HEK293 (cell line): ENCODE measurements around the gene ANKRD63.

Experiments
- CTCF ChIA-PET: fragments of 350-600 bp; formaldehyde crosslinking; extraction: SDS; loops from one replicate; lab custom pipeline; 2021; ENCODE audit warnings: antibody characterized with exemption; lab: Yijun Ruan, JAX
- POLR2A ChIA-PET: fragments of 300-600 bp; formaldehyde crosslinking; extraction: SDS; loops from one replicate; lab custom pipeline; 2020; ENCODE audit warnings: antibody characterized with exemption, inconsistent platforms; lab: Yijun Ruan, JAX
- H3K27ac ChIP-seq: fragments of 200-500 bp; sonication (Bioruptor generic); 2 replicates; pipeline ENCODE4 v1.5.1; 2014; ENCODE audit warnings: low read depth, low read length, control low read depth, inconsistent platforms; ENCODE audit errors: extremely low read depth
- H3K36me3 ChIP-seq, 2 experiments: fragments of 200-500 bp in 1 of 2; sonication (Bioruptor generic) in 1 of 2; 1 replicate in 1 of 2; 2 replicates in 1 of 2; pipeline ENCODE4 v1.5.1; 2014 to 2017; ENCODE audit warnings: inconsistent platforms in 2 of 2, low read length in 2 of 2; ENCODE audit not compliant: control insufficient read depth in 2 of 2, insufficient read depth in 1 of 2
- H3K4me1 ChIP-seq: fragments of 200-500 bp; sonication (Bioruptor generic); 2 replicates; pipeline ENCODE4 v1.5.1; 2014; ENCODE audit warnings: mild to moderate bottlenecking, low read length, inconsistent platforms; ENCODE audit not compliant: control insufficient read depth, insufficient read depth
- H3K4me3 ChIP-seq: 2 replicates; pipeline ENCODE4 v1.5.1; 2011; ENCODE audit warnings: low read depth, mild to moderate bottlenecking, control low read depth, low read length, moderate library complexity
- H3K9me3 ChIP-seq: fragments of 200-500 bp; sonication (Bioruptor generic); 2 replicates; pipeline ENCODE4 v1.5.1; 2014; ENCODE audit warnings: low read depth, low read length, inconsistent platforms; ENCODE audit not compliant: control insufficient read depth, insufficient read depth
- BCL6B ChIP-seq: fragments of 450-650 bp; formaldehyde crosslinking; IDR thresholded peaks from 2 replicates; pipeline ENCODE4 v1.5.1; 2017; ENCODE audit warnings: missing biosample characterization, missing genetic modification characterization
- FEZF1 ChIP-seq: fragments of 450-650 bp; formaldehyde crosslinking; IDR thresholded peaks from 2 replicates; pipeline ENCODE4 v1.5.1; 2016; ENCODE audit warnings: missing biosample characterization, missing genetic modification characterization
- KLF9 ChIP-seq: fragments of 450-650 bp; formaldehyde crosslinking; IDR thresholded peaks from 2 replicates; pipeline ENCODE4 v1.5.1; 2016; ENCODE audit warnings: missing biosample characterization, missing genetic modification characterization, low read depth
- MYNN ChIP-seq: fragments of 450-650 bp; formaldehyde crosslinking; IDR thresholded peaks from 2 replicates; pipeline ENCODE4 v1.5.1; 2016; ENCODE audit warnings: missing biosample characterization, missing genetic modification characterization, borderline replicate concordance
- OVOL3 ChIP-seq: fragments of 450-650 bp; formaldehyde crosslinking; IDR thresholded peaks from 2 replicates; pipeline ENCODE4 v1.5.1; 2016; ENCODE audit warnings: missing biosample characterization, missing genetic modification characterization
- PRDM2 ChIP-seq: fragments of 450-650 bp; formaldehyde crosslinking; IDR thresholded peaks from 2 replicates; pipeline ENCODE4 v1.5.1; 2016; ENCODE audit warnings: missing biosample characterization, missing genetic modification characterization, borderline replicate concordance
- SCRT2 ChIP-seq: fragments of 450-650 bp; formaldehyde crosslinking; IDR thresholded peaks from 2 replicates; pipeline ENCODE4 v1.5.1; 2016; ENCODE audit warnings: missing biosample characterization, missing genetic modification characterization
- SP7 ChIP-seq: fragments of 450-650 bp; formaldehyde crosslinking; IDR thresholded peaks from 2 replicates; pipeline ENCODE4 v1.5.1; 2016; ENCODE audit warnings: missing biosample characterization, missing genetic modification characterization
- ZFHX2 ChIP-seq: fragments of 450-650 bp; formaldehyde crosslinking; conservative IDR thresholded peaks from 2 replicates; pipeline ENCODE4 v1.5.1; 2016; ENCODE audit warnings: missing biosample characterization, missing genetic modification characterization
- ZNF221 ChIP-seq: fragments of 450-650 bp; formaldehyde crosslinking; IDR thresholded peaks from 2 replicates; pipeline ENCODE4 v1.5.1; 2017; ENCODE audit warnings: missing biosample characterization, missing genetic modification characterization, borderline replicate concordance
- ZNF302 ChIP-seq: fragments of 450-650 bp; formaldehyde crosslinking; IDR thresholded peaks from 2 replicates; pipeline ENCODE4 v1.5.1; 2016; ENCODE audit warnings: missing biosample characterization, missing genetic modification characterization, low read depth
- ZNF416 ChIP-seq: fragments of 450-650 bp; formaldehyde crosslinking; IDR thresholded peaks from 2 replicates; pipeline ENCODE4 v1.5.1; 2016; ENCODE audit warnings: missing biosample characterization, missing genetic modification characterization
- ZNF473 ChIP-seq: fragments of 450-650 bp; formaldehyde crosslinking; IDR thresholded peaks from 2 replicates; pipeline ENCODE4 v1.5.1; 2017; ENCODE audit warnings: missing biosample characterization, missing genetic modification characterization
- ZNF664 ChIP-seq: fragments of 450-650 bp; formaldehyde crosslinking; IDR thresholded peaks from 2 replicates; pipeline ENCODE4 v1.5.1; 2016; ENCODE audit warnings: missing biosample characterization, missing genetic modification characterization
- ZNF670 ChIP-seq: fragments of 450-650 bp; formaldehyde crosslinking; IDR thresholded peaks from 2 replicates; pipeline ENCODE4 v1.5.1; 2016; ENCODE audit warnings: missing biosample characterization, missing genetic modification characterization, low read depth
- ZNF76 ChIP-seq: fragments of 450-650 bp; formaldehyde crosslinking; IDR thresholded peaks from 2 replicates; pipeline ENCODE4; 2016; ENCODE audit warnings: low read depth, missing biosample characterization, missing genetic modification characterization, borderline replicate concordance
- ZNF792 ChIP-seq: fragments of 450-650 bp; formaldehyde crosslinking; IDR thresholded peaks from 2 replicates; pipeline ENCODE4 v1.5.1; 2016; ENCODE audit warnings: missing biosample characterization, missing genetic modification characterization
- ZSCAN16 ChIP-seq: fragments of 450-650 bp; formaldehyde crosslinking; IDR thresholded peaks from 2 replicates; pipeline ENCODE4 v1.5.1; 2016; ENCODE audit warnings: missing biosample characterization, missing genetic modification characterization
- ZSCAN23 ChIP-seq: fragments of 450-650 bp; formaldehyde crosslinking; IDR thresholded peaks from 2 replicates; pipeline ENCODE4 v1.5.1; 2016; ENCODE audit warnings: missing biosample characterization, missing genetic modification characterization
- TF ChIP-seq, protein P1 (sequence below): fragments of 450-650 bp; formaldehyde crosslinking; IDR thresholded peaks from 2 replicates; pipeline ENCODE4 v1.5.1; 2016; ENCODE audit warnings: missing biosample characterization, missing genetic modification characterization

The ANKRD63 gene

GRCh38 chr15:40244961-40245523, 37.8 kb downstream of the ANKRD63 start:
- no peak overlapping the region for H3K4me3 ChIP-seq
- ChIA-PET POLR2A (no interaction called here), CTCF (interaction anchor here (1.4 to 10.3 kb wide), 2 partner anchors 28 to 29 kb away, joined by 4 to 68 read pairs; no protein-coding TSS in a partner anchor)
- TF ChIP-seq ZNF221, result no peak
- no peak for TF ChIP-seq ZNF670 (tag by site-specific recombination)
- TF ChIP-seq SCRT2 (tag by site-specific recombination), result peak; percentile 70
- no peaks in the 10 kb centered on the region for H3K36me3 ChIP-seq
- no peak overlapping the region for H3K27ac ChIP-seq
- H3K9me3 ChIP-seq, result no peaks in the 10 kb centered on the region
- peaks cover 4% of the 10 kb centered on the region; the same call in 1 of the 2 replicates for H3K4me1 ChIP-seq

DNA sequence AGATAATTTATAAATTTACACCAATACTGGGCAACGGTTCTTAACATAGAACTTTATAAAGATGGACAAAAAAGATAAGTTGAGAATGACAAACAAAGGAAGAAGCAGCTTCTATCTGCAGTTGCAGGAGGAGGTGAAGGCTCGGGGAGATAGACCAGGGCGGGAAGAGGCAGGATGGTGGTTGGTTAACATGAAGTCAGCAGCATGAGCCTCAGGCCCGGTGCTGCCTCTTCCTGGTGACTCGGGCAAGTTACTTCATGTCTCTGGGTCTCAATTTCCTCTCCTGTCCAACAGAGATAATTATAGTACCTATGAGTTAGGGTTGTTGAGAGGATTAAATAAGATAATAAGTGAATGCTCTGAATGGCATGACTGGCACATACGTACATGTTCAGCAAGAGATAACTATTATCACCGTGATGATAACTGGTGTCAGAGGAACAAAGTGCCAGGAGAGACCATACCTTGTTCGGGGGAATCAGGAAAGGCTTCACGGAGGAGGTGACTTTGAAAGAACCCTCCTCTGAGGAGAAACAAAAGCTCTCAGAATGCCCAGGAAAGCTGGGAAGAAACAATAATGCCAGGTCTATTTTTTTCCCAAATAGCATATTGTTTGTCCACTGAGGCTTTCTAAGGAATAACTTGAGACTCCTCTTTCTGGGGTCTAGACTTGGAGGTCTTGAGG, 39.6 kb downstream of the ANKRD63 start:
- H3K27ac ChIP-seq, result no peak overlapping the region
- H3K9me3 ChIP-seq, result no peaks in the 10 kb centered on the region
- ChIA-PET CTCF (interaction anchor here (2.5 to 10.3 kb wide), 2 partner anchors 26 to 31 kb away, joined by 7 to 68 read pairs; no protein-coding TSS in a partner anchor), POLR2A (no interaction called here)
- peaks cover 5% of the 10 kb centered on the region; the same call in 1 of the 2 replicates for H3K4me1 ChIP-seq
- H3K4me3 ChIP-seq, result no peak overlapping the region
- TF ChIP-seq ZNF664, result peak; percentile 83
- 0 out of 2 replicates have a peak, but pooled peaks have one; percentile 20 for TF ChIP-seq ZSCAN16 (tag by site-specific recombination)
- TF ChIP-seq ZNF473 (tag by site-specific recombination), result no peak
- no peak for TF ChIP-seq PRDM2
- TF ChIP-seq SP7 (tag by site-specific recombination), result peak; percentile 29; the same call in 1 of the 2 replicates
- TF ChIP-seq FEZF1 (tag by site-specific recombination), result no peak
- TF ChIP-seq ZNF302 (tag by site-specific recombination), result no peak
- no peak for TF ChIP-seq OVOL3 (tag by site-specific recombination)
- TF ChIP-seq MYNN (tag by site-specific recombination), result no peak
- TF ChIP-seq BCL6B (tag by site-specific recombination), result no peak
- TF ChIP-seq ZNF416 (tag by site-specific recombination), result no peak
- TF ChIP-seq ZNF792, result no peak
- TF ChIP-seq ZSCAN23 (tag by site-specific recombination), result no peak
- no peak for TF ChIP-seq ZNF76 (tag by site-specific recombination)
- TF ChIP-seq, protein P1, sequence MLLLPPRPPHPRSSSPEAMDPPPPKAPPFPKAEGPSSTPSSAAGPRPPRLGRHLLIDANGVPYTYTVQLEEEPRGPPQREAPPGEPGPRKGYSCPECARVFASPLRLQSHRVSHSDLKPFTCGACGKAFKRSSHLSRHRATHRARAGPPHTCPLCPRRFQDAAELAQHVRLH (tag by site-specific recombination), result no peak
- TF ChIP-seq KLF9, result no peak
- TF ChIP-seq ZFHX2, result no peak
- no peaks in the 10 kb centered on the region for H3K36me3 ChIP-seq
